Calu3 (cell line): Measurements from ENCODE around the gene EDEM2. TPM values are rescaled to one million over a fixed set of nuclear protein-coding genes. Genes with fewer than 3 reads are reported as not detected.
"Not testable (repeated sequence)": the region's sequence is repeated elsewhere in the genome, so short reads cannot be mapped to it uniquely, and the experiment has no call there.

Source experiments
- BruUV-seq: library from RNA; stranded (reverse); fragments of 400-500 nt; replicated peaks from 2 replicates; lab custom pipeline; 2021; lab: Mats Ljungman, UMichigan
- CTCF ChIA-PET: fragments of 300-600 bp; sonication (Branson Sonifier 250); formaldehyde crosslinking; loops from one replicate; lab custom pipeline; 2022; ENCODE audit warnings: antibody characterized with exemption; lab: Charles Lee
- DNase-seq: peaks from one replicate; pipeline ENCODE4 v3.0.0; 2022
- H3K27ac Mint-ChIP-seq: one replicate; pipeline ENCODE4 v1.8.0; 2022; ENCODE audit warnings: mixed read lengths; ENCODE audit not compliant: unreplicated experiment
- H3K27me3 Mint-ChIP-seq: one replicate; pipeline ENCODE4 v1.8.0; 2022; ENCODE audit warnings: mixed read lengths; ENCODE audit not compliant: unreplicated experiment
- H3K36me3 Mint-ChIP-seq: one replicate; pipeline ENCODE4 v1.8.0; 2022; ENCODE audit warnings: mild to moderate bottlenecking, moderate library complexity, mixed read lengths; ENCODE audit not compliant: insufficient read depth, unreplicated experiment
- H3K4me1 Mint-ChIP-seq: one replicate; pipeline ENCODE4 v1.8.0; 2022; ENCODE audit warnings: mild to moderate bottlenecking, low read depth, mixed read lengths; ENCODE audit not compliant: unreplicated experiment
- H3K4me3 Mint-ChIP-seq: one replicate; pipeline ENCODE4 v1.8.0; 2022; ENCODE audit warnings: mild to moderate bottlenecking, low read depth, moderate library complexity, mixed read lengths; ENCODE audit not compliant: unreplicated experiment
- H3K9me3 Mint-ChIP-seq: one replicate; pipeline ENCODE4 v1.8.0; 2022; ENCODE audit warnings: low read depth, mixed read lengths; ENCODE audit not compliant: unreplicated experiment
- intact Hi-C: fragments of 100-400 bp; cut with micrococcal nuclease; formaldehyde crosslinking; loops from one replicate; pipeline ENCODE4 v1.10.0; 2022; ENCODE audit not compliant: unreplicated experiment
- total RNA-seq: library from RNA; stranded (reverse); gene quantifications from 2 replicates; pipeline ENCODE4 v1.2.3, GENCODE V29; 2022
- TF ChIP-seq, protein P1 (sequence below): fragments of 200-600 bp; IDR thresholded peaks from one replicate; pipeline ENCODE4 v1.8.0; 2022; ENCODE audit warnings: antibody characterized with exemption; ENCODE audit not compliant: unreplicated experiment

Gene EDEM2
- total RNA-seq, 1 experiment from 2014 or later = 49.4 TPM

DNA sequence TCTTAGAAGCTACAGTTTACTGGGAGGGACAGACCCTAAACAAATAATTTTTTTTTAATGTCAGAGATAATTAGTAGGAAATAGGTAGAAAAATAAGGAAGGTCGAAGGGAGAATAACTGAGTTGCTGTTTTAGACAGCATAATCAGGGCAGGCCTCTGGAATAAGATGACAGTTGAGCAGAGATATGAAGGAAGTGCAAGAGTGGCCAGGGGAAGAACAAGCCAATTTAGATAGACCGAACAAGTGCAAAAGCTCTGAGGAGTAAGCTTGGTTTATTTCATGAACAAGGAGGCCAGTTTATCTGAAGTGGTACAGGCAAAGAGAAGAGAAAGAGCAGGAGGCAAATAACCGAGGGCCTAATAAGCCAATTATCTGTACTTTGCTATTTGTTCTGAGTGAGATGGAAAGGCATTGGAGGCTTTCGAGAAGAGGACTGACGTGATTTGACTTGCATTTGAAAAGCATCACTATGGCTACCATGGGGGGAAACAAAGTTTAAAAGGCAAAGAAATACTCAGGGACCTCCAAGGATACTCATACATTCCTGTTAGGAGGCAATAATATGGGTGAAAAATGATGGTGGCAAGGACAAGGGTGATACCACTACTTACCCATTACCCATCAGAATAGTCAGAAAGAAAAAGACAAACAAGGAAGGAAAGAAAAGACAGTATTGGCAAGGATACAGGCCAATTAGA lies 44.4 kb upstream of the EDEM2 start:
- Mint-ChIP-seq H3K27ac (peak overlapping the region; percentile 52), H3K4me1 (peaks cover 72% of the 10 kb centered on the region), H3K9me3 (peaks cover 3% of the 10 kb centered on the region), H3K4me3 (no peak overlapping the region), H3K36me3 (peaks cover 18% of the 10 kb centered on the region), H3K27me3 (no peaks in the 10 kb centered on the region)
- no peak for DNase-seq
- CTCF ChIA-PET = interaction anchor here (0.7 to 1.9 kb wide), 3 partner anchors 44 to 58 kb away, joined by 3 to 5 read pairs (median 3); partner anchors contain the start of gene EDEM2
- intact Hi-C loops = no loop called here
- no TSS peak for BruUV-seq
- TF ChIP-seq, protein P1, sequence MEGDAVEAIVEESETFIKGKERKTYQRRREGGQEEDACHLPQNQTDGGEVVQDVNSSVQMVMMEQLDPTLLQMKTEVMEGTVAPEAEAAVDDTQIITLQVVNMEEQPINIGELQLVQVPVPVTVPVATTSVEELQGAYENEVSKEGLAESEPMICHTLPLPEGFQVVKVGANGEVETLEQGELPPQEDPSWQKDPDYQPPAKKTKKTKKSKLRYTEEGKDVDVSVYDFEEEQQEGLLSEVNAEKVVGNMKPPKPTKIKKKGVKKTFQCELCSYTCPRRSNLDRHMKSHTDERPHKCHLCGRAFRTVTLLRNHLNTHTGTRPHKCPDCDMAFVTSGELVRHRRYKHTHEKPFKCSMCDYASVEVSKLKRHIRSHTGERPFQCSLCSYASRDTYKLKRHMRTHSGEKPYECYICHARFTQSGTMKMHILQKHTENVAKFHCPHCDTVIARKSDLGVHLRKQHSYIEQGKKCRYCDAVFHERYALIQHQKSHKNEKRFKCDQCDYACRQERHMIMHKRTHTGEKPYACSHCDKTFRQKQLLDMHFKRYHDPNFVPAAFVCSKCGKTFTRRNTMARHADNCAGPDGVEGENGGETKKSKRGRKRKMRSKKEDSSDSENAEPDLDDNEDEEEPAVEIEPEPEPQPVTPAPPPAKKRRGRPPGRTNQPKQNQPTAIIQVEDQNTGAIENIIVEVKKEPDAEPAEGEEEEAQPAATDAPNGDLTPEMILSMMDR = no peak

DNA sequence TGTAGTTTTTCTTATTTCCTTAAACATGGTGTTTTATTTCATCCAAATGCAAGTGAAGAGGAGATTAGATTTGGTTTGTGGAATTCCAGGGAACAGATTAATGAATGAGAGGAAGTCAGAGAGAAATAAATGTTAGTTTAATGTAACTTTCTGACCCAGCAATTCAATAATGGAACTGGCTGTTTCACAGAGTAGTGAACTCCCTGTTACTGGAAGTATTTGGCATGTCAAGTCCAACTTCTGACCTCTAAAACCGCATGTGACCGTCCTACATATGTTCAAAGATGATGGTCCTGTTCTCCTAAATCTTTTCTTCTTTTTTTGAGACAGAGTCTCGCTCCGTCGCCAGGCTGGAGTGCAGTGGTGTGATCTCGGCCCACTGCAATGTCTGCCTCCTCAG lies 43.4 kb upstream of the EDEM2 start:
- Mint-ChIP-seq H3K9me3 (no peaks in the 10 kb centered on the region), H3K36me3 (peaks cover 18% of the 10 kb centered on the region), H3K27me3 (no peaks in the 10 kb centered on the region), H3K4me3 (no peak overlapping the region), H3K4me1 (peaks cover 72% of the 10 kb centered on the region), H3K27ac (peak overlapping the region; percentile 52)
- TF ChIP-seq, protein P1 = no peak
- intact Hi-C loops = no loop called here
- CTCF ChIA-PET = no interaction called here
- DNase-seq = no peak
- no TSS peak for BruUV-seq

DNA sequence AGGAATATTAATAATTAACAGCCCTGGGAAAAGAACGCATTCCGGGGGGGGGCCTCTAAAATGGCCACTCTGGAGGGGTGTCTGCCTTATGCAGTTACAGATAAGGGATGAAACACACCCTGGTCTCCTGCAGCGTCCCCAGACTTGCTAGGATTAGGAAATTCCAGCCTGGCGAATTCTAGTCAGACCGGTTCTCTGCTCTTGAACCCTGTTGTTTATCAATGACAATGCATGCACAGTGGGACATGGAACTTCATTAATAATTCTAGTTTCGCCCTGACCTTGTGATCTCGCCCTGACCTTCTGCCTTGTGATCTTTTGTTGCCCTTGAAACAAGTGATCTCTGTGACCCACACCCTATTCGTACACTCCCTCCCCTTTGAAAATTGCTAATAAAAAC lies 42.1 kb upstream of the EDEM2 start:
- H3K9me3 Mint-ChIP-seq, BruUV-seq, intact Hi-C loops, H3K27me3 Mint-ChIP-seq: not testable (repeated sequence)
- Mint-ChIP-seq H3K27ac (peak overlapping the region; percentile 52), H3K4me3 (peak overlapping the region; percentile 11), H3K36me3 (peaks cover 18% of the 10 kb centered on the region), H3K4me1 (peaks cover 70% of the 10 kb centered on the region)
- CTCF ChIA-PET = interaction anchor here (0.6 to 2.7 kb wide), 3 partner anchors 42 to 816 kb away, joined by 3 to 10 read pairs (median 4); partner anchors contain the start of gene EDEM2
- DNase-seq = peak; percentile 76

DNA sequence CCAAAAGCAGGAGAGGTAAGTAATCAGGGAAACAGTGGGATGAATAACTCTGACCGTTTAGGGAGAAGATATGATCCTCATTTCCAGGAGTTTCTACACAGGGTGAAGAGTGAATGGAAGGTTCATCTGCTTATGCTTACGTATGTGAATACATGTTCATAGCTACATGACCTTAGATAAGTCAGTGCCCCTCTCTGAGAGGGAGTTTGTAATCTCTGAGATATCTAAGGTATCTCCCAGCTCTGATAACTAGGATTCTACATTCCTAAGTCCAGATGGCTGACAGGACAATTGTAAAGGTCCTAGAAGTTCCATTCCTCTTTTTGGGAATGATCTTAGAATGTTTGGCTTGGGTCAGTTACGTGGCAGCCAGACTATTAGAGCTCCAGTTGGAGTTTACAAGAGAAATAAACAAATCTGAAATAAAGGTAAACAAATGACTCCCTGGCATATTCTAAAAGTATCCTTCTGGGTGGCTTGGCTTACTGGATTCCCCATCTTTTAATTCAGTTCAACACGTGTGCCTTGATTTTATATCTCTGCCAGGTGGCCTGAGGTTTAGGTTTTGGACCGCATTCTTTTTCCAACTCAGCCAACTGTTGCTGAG lies 40.6 kb upstream of the EDEM2 start:
- intact Hi-C loops = no loop called here
- Mint-ChIP-seq H3K4me1 (peaks cover 58% of the 10 kb centered on the region), H3K36me3 (peaks cover 18% of the 10 kb centered on the region), H3K4me3 (no peak overlapping the region), H3K27ac (no peak overlapping the region), H3K9me3 (no peaks in the 10 kb centered on the region), H3K27me3 (peaks cover 13% of the 10 kb centered on the region)
- no peak for DNase-seq
- CTCF ChIA-PET = interaction anchor here (2.7 kb wide), 1 partner anchor 43 kb away, joined by 10 read pairs; no protein-coding TSS in a partner anchor
- no TSS peak for BruUV-seq
- TF ChIP-seq, protein P1 = no peak

DNA sequence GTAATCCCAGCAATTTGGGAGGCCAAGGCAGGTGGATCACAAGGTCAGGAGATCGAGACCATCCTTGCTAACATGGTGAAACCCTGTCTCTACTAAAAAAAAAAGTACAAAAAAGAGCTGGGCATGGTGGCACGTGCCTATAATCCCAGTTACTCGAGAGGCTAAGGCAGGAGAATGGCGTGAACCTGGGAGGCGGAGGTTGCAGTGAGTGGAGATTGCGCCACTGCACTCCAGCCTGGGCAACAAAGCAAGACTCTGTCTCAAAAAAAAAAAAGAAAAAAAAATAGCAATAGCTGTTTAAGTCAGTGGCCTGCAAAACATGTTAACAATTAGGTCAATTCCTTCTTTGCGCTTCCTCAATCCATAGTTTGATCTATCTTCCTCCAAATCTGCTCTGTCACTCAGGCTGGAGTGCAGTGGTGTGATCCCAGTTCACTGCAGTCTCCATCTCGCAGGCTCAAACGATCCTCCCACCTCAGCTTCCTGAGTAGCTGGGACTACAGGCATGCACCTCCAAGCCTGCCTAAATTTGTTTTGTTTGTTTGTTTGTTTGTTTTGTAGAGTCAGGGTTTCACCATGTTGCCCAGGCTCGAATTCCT lies 39.7 kb upstream of the EDEM2 start:
- intact Hi-C loops, DNase-seq, BruUV-seq, H3K4me3 Mint-ChIP-seq, H3K27ac Mint-ChIP-seq, H3K9me3 Mint-ChIP-seq: not testable (repeated sequence)
- CTCF ChIA-PET = interaction anchor here (2.7 kb wide), 1 partner anchor 42 kb away, joined by 10 read pairs; no protein-coding TSS in a partner anchor
- Mint-ChIP-seq H3K36me3 (peaks cover 15% of the 10 kb centered on the region), H3K4me1 (peaks cover 49% of the 10 kb centered on the region), H3K27me3 (peaks cover 13% of the 10 kb centered on the region)
